ENCODE data around the gene ZDHHC21.
"Not testable (repeated sequence)": the region's sequence is repeated elsewhere in the genome, so short reads cannot be mapped to it uniquely, and the experiment has no call there.

ZDHHC21 gene

DNA sequence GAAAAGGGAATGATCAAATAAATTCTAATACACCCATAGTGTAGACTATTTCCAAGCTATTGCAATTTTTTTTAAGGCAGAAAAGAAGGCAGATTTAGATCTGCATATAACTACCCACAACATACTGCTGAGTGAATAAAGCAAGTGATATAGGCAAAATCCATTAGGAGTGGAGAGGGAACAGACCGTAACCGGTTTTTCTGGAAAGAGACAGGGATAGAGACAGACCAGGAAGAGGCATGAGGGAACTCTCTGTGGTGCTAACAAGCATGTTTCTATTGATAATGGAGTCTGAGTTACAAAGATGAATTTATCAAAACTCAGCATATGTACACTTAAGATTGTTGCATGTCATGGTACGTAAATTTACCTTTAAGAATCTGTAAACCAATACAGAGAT, 14.5 kb downstream of the ZDHHC21 start:
- no peak for DNase-seq

DNA sequence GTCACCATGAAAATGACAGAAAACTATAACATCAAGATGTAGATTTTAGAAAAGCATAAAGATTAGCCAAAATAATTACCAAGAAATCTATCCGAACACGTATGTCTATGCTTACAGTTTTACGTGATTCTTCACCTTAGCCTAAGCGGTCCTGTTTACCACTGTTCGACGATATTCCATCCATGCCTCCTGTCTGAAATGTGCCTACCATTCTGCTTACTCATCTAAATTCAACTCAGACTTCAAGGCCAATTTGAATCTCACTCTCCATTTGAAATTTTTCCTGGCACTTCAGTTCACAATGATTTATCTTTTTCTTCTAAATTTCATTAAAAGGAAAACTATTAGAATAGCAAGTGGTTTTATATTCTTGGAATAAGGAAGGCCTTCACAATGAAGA, 15.4 kb downstream of the ZDHHC21 start:
- no peak for DNase-seq

DNA sequence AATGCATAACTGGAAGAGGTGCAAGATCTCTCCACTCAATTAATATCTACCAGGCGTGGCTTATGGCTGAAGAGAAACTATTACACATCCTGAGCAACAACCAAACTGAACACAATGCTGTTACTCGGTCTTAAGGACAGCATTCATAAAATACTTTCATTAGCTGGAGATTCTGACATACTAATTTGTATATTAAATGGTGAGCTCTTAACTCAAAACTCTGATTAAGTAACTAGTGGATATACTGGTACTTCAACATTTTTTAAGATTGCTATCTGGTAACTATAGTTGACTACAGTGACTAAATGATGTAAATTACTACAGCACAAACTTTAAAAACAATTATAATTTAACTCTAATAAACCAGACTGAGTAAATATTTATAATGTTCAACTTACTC, 15.8 kb downstream of the ZDHHC21 start:
- DNase-seq: no peak

DNA sequence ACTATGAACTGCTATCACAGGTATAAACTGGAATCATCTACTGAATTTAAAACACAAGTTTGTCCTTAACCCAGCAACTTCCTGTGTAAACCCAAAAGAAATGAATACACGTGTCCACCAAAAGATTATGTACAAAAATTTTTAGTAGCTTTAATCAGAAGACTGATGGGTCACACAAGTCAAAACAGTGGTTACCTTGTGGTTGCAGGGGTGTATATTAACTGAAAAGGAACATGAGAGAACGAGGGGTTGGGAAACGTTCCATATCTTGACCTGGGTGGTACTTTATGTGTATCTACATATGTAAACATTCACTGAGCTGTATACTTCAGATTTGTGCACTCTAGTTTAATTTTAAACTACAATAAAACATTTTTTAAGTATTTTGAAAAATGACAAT, 18.6 kb downstream of the ZDHHC21 start:
- no peak for DNase-seq

- DNase-seq: no peak
Measured at GRCh38 chr9:14671377-14671776, 21.9 kb downstream of the ZDHHC21 start.

DNA sequence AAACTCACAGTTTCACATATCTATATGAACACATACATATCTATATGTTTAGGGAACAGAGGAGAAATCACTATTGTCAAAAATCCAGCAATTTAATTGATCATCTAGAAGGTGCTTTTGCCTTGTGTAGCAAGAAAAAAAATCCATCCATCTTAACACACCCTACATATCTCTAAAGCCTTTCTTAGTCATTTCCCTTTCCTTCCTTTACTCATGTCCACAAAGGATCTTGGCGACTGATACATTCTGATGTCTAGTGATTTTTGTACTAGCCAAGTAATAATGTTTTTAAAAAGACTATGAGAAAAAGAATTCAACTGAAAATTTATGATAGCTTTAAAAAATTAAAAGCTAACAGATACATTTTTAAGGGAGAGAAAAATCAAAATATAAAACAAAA, 22.5 kb downstream of the ZDHHC21 start:
- DNase-seq: no peak

GRCh38 chr9:14664022-14664421, 29.2 kb downstream of the ZDHHC21 start:
- DNase-seq: not testable (repeated sequence)

DNA sequence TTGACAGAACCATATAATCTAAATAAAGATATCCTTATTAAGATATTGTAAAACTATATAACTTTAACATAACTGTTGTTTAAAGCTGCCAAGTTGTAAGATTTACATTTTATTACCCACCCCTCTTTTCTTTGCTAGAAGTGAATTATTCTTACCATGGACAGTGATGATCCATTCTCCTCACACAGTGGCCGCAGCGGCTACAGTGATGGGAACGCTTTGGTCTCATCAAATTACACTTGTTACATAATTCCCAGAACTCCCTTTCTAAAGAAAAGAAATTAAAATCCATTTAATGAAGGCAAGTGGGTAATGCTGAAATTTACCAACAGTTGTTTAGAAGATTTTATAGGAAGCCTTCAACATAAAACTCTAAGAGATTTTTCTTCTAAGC, 31.2 kb downstream of the ZDHHC21 start:
- no peak for DNase-seq

DNA sequence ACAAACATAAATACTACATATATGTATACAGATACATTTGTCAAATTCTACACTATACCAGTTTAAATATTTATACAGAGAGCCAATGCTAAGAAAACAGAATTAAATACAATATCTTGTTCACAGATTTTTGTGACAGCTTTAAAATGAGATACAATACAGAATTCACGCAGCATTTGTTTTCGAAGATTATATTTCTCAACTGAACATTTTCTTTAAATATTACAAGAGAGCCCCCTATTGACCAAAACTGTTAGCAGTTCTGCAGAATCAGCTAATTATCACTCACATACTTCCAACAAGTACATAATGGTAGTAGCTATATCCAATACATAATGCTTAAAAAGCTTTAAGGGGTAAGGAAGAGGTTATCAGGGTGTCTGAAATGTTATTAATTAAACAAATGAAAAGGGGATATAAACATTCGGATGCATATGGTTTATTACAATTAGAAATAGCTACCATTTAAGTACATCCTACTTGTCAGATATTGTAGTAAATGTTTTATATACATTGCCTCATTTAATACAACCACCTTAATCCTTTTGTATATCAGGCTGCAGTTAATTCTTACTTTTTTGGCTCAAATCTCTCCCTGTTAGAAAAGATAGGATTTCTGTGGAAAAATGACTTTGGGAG, 31.7 kb downstream of the ZDHHC21 start:
- no peak for DNase-seq

DNA sequence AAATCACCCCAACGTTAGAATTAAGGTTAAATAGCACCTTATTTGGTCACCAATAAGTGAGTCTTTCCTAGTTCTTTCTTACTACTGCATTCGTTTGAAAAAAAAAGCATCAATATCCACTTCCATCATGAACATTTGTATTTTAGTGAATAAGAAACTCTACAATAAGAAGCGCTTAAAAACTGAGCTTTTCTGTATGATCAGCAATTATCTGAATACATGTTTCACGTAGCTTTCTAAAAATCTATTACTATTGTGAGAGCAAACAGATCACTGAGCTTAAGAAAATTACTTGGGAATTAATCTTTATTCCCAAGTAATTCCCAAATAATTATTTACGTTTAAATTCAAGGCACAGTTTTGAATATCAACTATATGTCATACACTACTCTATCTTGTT, 32.5 kb downstream of the ZDHHC21 start:
- no peak for DNase-seq

DNA sequence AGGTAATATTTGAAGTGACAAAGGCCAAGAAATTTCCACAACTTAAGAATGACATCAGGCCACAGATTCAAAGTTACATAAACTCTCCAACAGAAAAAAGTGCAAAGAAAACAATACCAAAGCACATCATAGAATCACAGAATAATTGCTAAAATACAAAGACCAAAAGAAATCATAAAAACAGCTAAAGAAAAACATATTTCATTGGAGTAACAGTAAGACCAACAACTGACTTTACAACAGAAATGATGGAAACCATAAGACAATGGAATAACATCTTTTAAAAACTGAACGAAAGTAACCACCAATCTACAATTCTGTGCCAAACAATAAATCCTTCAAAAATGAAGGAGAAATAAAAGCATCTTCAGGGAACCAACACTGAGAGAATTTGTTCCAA, 38.3 kb downstream of the ZDHHC21 start:
- DNase-seq: no peak

GRCh38 chr9:14653511-14653910, 39.7 kb downstream of the ZDHHC21 start:
- DNase-seq: no peak

GRCh38 chr9:14652729-14653377, 40.4 kb downstream of the ZDHHC21 start:
- no peak for DNase-seq

- no peak for DNase-seq
Measured at GRCh38 chr9:14650596-14650995, 42.6 kb downstream of the ZDHHC21 start.

DNA sequence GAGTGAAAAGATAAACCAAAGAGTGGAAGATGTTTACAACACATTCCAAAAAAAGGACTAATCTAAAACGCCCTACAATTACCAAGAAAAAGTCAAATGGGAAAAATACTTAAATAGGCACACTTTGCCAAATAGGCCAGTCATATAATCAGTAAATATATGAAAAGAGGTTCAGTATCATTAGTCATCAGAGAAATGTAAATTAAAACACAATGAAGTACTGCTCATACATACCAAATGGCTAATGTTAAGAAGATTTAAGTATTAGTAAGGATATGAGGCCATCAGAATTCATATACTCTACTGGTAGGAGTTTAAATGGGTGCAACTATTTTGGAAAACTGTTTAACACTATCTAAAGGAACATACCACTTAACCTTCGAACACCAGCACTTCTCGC, 47.6 kb downstream of the ZDHHC21 start:
- DNase-seq: no peak

GRCh38 chr9:14640967-14641366, 52.3 kb downstream of the ZDHHC21 start:
- DNase-seq: no peak

GRCh38 chr9:14640294-14640693, 52.9 kb downstream of the ZDHHC21 start:
- no peak for DNase-seq

DNA sequence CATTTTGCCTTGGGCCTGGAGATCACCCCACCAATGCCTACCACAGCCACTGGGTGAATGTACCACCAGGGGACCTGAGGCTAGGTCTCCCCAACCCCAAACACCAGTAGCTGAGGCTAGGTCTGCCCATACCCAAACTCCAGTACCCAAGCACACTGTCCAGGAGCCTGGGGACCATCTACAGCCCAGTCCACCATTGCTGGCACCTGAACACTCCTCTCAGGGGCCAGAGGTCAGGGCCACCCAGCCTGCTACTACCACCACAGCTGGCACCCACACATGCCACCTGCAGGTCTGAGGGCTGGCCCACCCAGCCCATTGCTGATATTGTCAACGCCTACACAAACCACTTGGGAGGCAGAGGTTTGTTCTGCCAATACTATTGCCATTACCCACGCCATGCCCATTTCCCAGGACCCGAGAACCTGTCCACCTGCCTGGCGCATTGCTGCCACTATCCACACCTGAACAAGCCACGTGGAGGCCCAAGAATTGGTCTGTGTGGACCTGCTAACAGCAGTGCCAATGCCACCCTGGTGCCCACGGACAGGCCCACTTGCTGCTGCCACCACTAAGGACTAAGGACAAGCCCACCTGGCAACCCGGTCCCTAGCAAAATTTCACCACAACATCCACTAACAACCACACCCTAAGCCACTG, 59.2 kb downstream of the ZDHHC21 start:
- no peak for DNase-seq

- DNase-seq: no peak
Measured at GRCh38 chr9:14633148-14633547, 60.1 kb downstream of the ZDHHC21 start.

GRCh38 chr9:14627513-14627912, 65.7 kb downstream of the ZDHHC21 start:
- DNase-seq: no peak

DNA sequence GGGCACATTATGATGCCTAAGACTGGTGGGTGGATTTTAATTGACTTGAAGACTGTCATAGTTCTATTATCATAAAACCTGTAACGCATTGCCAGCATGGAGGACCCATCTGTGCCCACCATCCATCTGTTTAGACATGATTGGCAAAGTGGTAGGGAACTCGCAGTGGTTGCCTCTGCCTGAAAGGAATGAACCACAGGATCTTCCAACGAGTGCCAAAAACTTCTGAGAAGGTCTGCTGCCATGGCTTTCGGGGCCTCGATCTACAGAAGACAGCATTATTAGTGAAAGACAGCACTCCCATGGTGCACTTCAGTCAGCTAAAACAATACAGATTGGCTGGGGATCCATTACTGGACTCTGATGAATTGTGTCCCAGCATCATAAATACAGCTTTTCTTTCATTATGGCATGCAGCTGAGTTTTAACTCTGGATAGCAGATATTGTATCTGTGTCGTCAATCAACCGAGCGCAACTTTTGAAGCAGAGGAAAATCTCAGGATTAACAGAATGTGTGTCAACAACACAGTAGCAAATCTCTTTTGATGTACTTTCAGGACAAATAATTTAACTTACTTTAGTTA, 74.3 kb downstream of the ZDHHC21 start:
- no peak for DNase-seq

- DNase-seq: no peak
Measured at GRCh38 chr9:14616188-14616982, 76.8 kb downstream of the ZDHHC21 start.

DNA sequence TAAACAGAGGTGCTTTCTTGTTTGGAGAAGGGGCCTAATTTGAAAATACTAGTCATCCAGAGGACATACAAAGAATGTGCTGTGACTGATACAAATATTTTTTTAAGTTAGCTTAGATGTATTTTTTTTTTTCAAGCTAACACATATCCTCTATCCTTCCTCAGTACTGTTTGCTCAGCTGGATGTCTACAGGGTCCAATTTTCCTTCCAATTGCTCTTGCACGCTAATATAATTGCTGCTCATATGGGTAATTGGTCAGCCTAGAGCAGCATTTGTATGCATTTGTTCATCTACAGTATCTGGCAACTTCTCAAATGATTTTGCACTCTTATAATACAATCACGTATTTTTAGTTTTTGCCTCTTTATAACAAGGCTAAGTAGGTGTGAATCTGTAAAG, 84.7 kb downstream of the ZDHHC21 start:
- DNase-seq: no peak
